Breast epithelium (tissue), 3 donors: ENCODE measurements around the gene SLC39A11.

Experiments
- POLR2A ChIP-seq: fragments of 450-650 bp; IDR thresholded peaks from one replicate; pipeline ENCODE4 v1.6.1; 2016; ENCODE audit warnings: antibody characterized with exemption, mild to moderate bottlenecking, moderate library complexity
- POLR2AphosphoS5 ChIP-seq, 3 donors: sonication (generic); formaldehyde crosslinking; IDR thresholded peaks; one replicate each; pipeline ENCODE4 v1.6.1; 2017; ENCODE audit warnings: antibody characterized with exemption in 3 of 3
- TF ChIP-seq, protein P1 (sequence below), 3 donors: fragments of 450-650 bp; IDR thresholded peaks; one replicate each; pipeline ENCODE4 v1.5.1; 2016 to 2017; ENCODE audit warnings: antibody characterized with exemption in 3 of 3, mild to moderate bottlenecking in 3 of 3, moderate library complexity in 3 of 3

DNA sequence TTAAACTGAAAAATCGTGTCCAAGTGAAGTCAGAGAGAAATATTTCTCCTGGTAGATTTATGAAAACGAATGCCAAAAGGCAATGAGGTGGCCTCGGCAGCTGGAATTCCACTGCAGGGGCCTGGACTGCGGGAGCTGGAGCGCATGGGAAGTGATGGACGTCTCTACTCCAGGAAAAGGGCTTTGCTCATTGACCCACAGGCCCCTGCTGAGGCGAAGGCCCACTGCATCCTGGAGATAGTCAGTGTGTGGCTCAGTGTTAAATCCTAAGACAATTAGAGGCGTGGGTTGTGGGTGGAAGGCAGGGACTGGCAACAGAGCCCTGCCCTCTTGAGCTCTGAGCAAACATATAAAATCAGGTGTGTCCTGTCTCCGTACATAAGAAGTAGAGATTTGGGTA lies 191.4 kb downstream of the SLC39A11 start:
- no peak for TF ChIP-seq POLR2A
- no peak for TF ChIP-seq POLR2AphosphoS5 (IDR thresholded peaks at IDR 0.05)
- TF ChIP-seq, protein P1, sequence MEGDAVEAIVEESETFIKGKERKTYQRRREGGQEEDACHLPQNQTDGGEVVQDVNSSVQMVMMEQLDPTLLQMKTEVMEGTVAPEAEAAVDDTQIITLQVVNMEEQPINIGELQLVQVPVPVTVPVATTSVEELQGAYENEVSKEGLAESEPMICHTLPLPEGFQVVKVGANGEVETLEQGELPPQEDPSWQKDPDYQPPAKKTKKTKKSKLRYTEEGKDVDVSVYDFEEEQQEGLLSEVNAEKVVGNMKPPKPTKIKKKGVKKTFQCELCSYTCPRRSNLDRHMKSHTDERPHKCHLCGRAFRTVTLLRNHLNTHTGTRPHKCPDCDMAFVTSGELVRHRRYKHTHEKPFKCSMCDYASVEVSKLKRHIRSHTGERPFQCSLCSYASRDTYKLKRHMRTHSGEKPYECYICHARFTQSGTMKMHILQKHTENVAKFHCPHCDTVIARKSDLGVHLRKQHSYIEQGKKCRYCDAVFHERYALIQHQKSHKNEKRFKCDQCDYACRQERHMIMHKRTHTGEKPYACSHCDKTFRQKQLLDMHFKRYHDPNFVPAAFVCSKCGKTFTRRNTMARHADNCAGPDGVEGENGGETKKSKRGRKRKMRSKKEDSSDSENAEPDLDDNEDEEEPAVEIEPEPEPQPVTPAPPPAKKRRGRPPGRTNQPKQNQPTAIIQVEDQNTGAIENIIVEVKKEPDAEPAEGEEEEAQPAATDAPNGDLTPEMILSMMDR (IDR thresholded peaks at IDR 0.05): no peak
